ENCODE measurements around the gene MLX.
"Not testable (repeated sequence)": the region's sequence is repeated elsewhere in the genome, so short reads cannot be mapped to it uniquely, and the experiment has no call there.

MLX gene

GRCh38 chr17:42608305-42609181 lies 41.6 kb downstream of the MLX start:
- peaks cover 11% of the 10 kb centered on the region for H3K36me3 ChIP-seq (ENCODE audit: insufficient read depth, low read length)
- peak overlapping the region; percentile 40; the same call in 1 of the 2 replicates for H3K27ac ChIP-seq (ENCODE audit: low read depth, low read length)
- H2AFZ ChIP-seq (ENCODE audit: low read length, unreplicated experiment), result peak overlapping the region; percentile 56
- H3K27me3 ChIP-seq (ENCODE audit: insufficient read depth, low read length), result no peaks in the 10 kb centered on the region
- H3K4me3 ChIP-seq (ENCODE audit: low read depth, low read length), result peak overlapping the region; percentile 98
- peaks cover 57% of the 10 kb centered on the region for H3K79me2 ChIP-seq (ENCODE audit: control insufficient read depth, insufficient read depth, low read length, unreplicated experiment)
- peaks cover 3% of the 10 kb centered on the region for H3K4me1 ChIP-seq (ENCODE audit: control insufficient read depth, insufficient read depth, low read length, unreplicated experiment)

GRCh38 chr17:42609182-42609813 lies 42.4 kb downstream of the MLX start, which contains the start of the genes RETREG3 and TUBG1:
Gene RETREG3, minus strand, starts transcription at chr17:42609374. Its CDS starts 50 bp downstream, at chr17:42609324.
Gene TUBG1, plus strand, starts transcription at chr17:42609683. Its CDS starts 55 bp downstream, at chr17:42609738.
- peak within 1 kb of the TSS; percentile 63 for H3K27ac ChIP-seq (ENCODE audit: low read depth, low read length)
- H3K27me3 ChIP-seq (ENCODE audit: insufficient read depth, low read length), result no peaks in the 10 kb centered on the region
- peak within 1 kb of the TSS; percentile 56 for H2AFZ ChIP-seq (ENCODE audit: low read length, unreplicated experiment)
- H3K36me3 ChIP-seq (ENCODE audit: insufficient read depth, low read length), result peaks cover 11% of the 10 kb centered on the region
- peaks cover 54% of the 10 kb centered on the region for H3K79me2 ChIP-seq (ENCODE audit: control insufficient read depth, insufficient read depth, low read length, unreplicated experiment)
- H3K4me1 ChIP-seq (ENCODE audit: control insufficient read depth, insufficient read depth, low read length, unreplicated experiment), result peaks cover 3% of the 10 kb centered on the region
- peak within 1 kb of the TSS; percentile 98 for H3K4me3 ChIP-seq (ENCODE audit: low read depth, low read length)

DNA sequence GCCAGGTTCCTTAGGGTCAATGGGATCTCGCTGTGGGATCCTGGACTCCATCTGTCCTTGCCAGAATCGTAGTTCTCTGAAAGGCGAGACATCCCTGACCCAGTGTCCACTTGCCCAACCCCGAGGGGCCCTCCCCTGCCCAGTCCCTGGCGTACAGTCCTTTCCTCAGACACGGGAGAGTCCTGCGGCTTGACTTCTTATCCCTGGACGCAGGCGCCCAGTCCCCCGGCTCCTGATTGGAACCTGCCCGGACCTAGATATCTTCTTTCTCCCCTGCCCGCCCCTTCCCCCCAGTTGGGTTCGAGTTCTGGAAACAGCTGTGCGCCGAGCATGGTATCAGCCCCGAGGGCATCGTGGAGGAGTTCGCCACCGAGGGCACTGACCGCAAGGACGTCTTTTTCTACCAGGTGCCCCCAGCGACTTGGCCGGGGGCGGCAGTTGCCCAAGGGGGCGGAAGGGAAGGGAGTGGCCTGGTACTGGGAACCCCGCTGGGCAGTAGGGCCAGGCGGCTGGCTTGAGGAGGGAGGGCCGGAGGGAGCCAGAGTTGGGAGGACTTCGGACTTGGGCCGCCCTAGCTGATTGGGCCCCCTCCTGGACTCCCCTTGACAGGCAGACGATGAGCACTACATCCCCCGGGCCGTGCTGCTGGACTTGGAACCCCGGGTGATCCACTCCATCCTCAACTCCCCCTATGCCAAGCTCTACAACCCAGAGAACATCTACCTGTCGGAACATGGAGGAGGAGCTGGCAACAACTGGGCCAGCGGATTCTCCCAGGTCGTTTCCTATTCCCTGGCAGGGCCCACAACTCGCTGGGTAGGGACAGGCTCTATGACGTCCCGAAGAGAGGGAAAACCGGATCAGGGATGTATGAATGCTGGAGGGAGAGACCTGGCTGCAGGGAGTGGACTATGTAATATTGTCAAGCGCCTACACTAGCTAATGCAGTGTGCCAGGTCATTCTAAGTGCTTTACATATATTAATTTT lies 43.2 kb downstream of the MLX start:
- H3K27ac ChIP-seq (ENCODE audit: low read depth, low read length), result peak overlapping the region; percentile 63
- peak overlapping the region; percentile 98 for H3K4me3 ChIP-seq (ENCODE audit: low read depth, low read length)
- peaks cover 49% of the 10 kb centered on the region for H3K79me2 ChIP-seq (ENCODE audit: control insufficient read depth, insufficient read depth, low read length, unreplicated experiment)
- not testable (repeated sequence) for H3K27me3 ChIP-seq (ENCODE audit: insufficient read depth, low read length); H3K4me1 ChIP-seq (ENCODE audit: control insufficient read depth, insufficient read depth, low read length, unreplicated experiment)
- H3K36me3 ChIP-seq (ENCODE audit: insufficient read depth, low read length), result peaks cover 11% of the 10 kb centered on the region
- peak overlapping the region; percentile 20 for H2AFZ ChIP-seq (ENCODE audit: low read length, unreplicated experiment)

GRCh38 chr17:42612013-42612412 lies 45.1 kb downstream of the MLX start:
- H2AFZ ChIP-seq (ENCODE audit: low read length, unreplicated experiment), result no peak overlapping the region
- peaks cover 15% of the 10 kb centered on the region for H3K36me3 ChIP-seq (ENCODE audit: insufficient read depth, low read length)
- no peak overlapping the region for H3K27ac ChIP-seq (ENCODE audit: low read depth, low read length)
- peaks cover 32% of the 10 kb centered on the region for H3K79me2 ChIP-seq (ENCODE audit: control insufficient read depth, insufficient read depth, low read length, unreplicated experiment)
- H3K27me3 ChIP-seq (ENCODE audit: insufficient read depth, low read length), result no peaks in the 10 kb centered on the region
- no peak overlapping the region for H3K4me3 ChIP-seq (ENCODE audit: low read depth, low read length)
- H3K4me1 ChIP-seq (ENCODE audit: control insufficient read depth, insufficient read depth, low read length, unreplicated experiment), result peaks cover 3% of the 10 kb centered on the region

GRCh38 chr17:42613699-42614295 lies 46.9 kb downstream of the MLX start:
- peaks cover 16% of the 10 kb centered on the region for H3K79me2 ChIP-seq (ENCODE audit: control insufficient read depth, insufficient read depth, low read length, unreplicated experiment)

GRCh38 chr17:42617956-42618431 lies 51.1 kb downstream of the MLX start:
- Histone ChIP-seq H3K36me3 (ENCODE audit: insufficient read depth, low read length) (peaks cover 4% of the 10 kb centered on the region; the same call in 1 of the 2 replicates), H3K27ac (ENCODE audit: low read depth, low read length) (no peak overlapping the region), H3K27me3 (ENCODE audit: insufficient read depth, low read length) (no peaks in the 10 kb centered on the region), H2AFZ (ENCODE audit: low read length, unreplicated experiment) (no peak overlapping the region), H3K4me3 (ENCODE audit: low read depth, low read length) (no peak overlapping the region), H3K4me1 (ENCODE audit: control insufficient read depth, insufficient read depth, low read length, unreplicated experiment) (no peaks in the 10 kb centered on the region), H3K79me2 (ENCODE audit: control insufficient read depth, insufficient read depth, low read length, unreplicated experiment) (no peaks in the 10 kb centered on the region)

More at GRCh38 chr17:42613699-42614295, 46.9 kb downstream of the MLX start:
- no peak overlapping the region for H3K4me3 ChIP-seq (ENCODE audit: low read depth, low read length)
- H3K27ac ChIP-seq (ENCODE audit: low read depth, low read length), result no peak overlapping the region
- no peaks in the 10 kb centered on the region for H3K27me3 ChIP-seq (ENCODE audit: insufficient read depth, low read length)
- H3K4me1 ChIP-seq (ENCODE audit: control insufficient read depth, insufficient read depth, low read length, unreplicated experiment), result no peaks in the 10 kb centered on the region
- peaks cover 15% of the 10 kb centered on the region for H3K36me3 ChIP-seq (ENCODE audit: insufficient read depth, low read length)
- H2AFZ ChIP-seq (ENCODE audit: low read length, unreplicated experiment), result no peak overlapping the region

DNA sequence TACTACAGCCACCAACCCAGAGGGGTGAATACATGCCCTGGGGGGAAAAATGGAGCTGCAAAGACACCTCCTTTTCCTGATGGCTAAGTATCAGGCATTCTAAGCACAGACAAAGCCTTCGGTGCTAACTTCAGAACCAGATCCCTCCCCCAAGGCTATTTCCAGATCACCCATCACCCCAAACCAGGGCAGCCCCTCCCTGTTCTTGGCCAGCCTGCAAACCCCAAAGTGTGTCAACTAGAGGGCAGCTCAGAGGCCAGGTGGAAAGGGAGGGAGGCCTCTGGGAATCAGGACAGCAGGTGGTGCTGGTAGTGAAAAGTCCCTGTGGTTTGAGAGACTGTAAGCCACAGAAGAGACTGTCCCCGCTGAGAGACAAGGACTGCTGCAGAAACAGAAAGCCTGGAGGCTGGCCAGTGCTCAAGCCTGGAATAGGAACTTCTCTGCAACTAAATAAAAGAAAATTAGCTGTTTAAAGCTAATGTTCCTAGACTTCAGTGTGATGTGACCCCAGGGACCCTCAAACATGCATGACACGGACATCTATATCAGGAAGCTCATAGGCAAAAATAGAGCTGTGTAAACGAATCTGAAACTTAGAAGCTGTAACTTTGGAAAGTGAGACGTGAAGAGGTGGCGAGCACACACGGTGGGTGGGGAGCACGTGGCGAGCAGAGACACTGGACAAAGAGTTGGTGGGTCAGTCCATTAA lies 51.7 kb downstream of the MLX start:
- H3K79me2 ChIP-seq (ENCODE audit: control insufficient read depth, insufficient read depth, low read length, unreplicated experiment), result no peaks in the 10 kb centered on the region
- no peak overlapping the region for H3K4me3 ChIP-seq (ENCODE audit: low read depth, low read length)
- H3K36me3 ChIP-seq (ENCODE audit: insufficient read depth, low read length), result peaks cover 4% of the 10 kb centered on the region; the same call in 1 of the 2 replicates
- H3K27me3 ChIP-seq (ENCODE audit: insufficient read depth, low read length), result no peaks in the 10 kb centered on the region
- no peak overlapping the region for H3K27ac ChIP-seq (ENCODE audit: low read depth, low read length)
- H2AFZ ChIP-seq (ENCODE audit: low read length, unreplicated experiment), result no peak overlapping the region
- no peaks in the 10 kb centered on the region for H3K4me1 ChIP-seq (ENCODE audit: control insufficient read depth, insufficient read depth, low read length, unreplicated experiment)

DNA sequence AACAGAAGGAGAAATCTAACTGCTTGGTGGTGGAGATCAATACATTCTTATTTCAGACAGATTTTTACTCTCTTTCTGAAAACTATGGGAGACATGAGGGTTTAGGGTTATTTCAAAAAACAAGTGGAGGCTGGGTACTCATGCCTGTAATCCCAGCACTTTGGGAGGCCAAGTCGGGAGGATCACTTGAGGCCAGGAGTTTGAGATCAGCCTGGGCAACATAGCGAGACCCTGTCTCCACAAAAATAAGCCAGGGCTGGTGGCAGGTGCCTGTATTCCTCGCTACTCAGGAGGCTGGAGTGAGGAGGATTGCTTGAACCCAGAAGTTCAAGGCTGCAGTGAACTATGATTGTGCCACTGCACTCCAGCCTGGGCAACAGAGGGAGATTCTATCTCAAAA lies 55.1 kb downstream of the MLX start:
- H3K27me3 ChIP-seq (ENCODE audit: insufficient read depth, low read length); H3K79me2 ChIP-seq (ENCODE audit: control insufficient read depth, insufficient read depth, low read length, unreplicated experiment); H3K4me1 ChIP-seq (ENCODE audit: control insufficient read depth, insufficient read depth, low read length, unreplicated experiment); H2AFZ ChIP-seq (ENCODE audit: low read length, unreplicated experiment); H3K27ac ChIP-seq (ENCODE audit: low read depth, low read length); H3K36me3 ChIP-seq (ENCODE audit: insufficient read depth, low read length); H3K4me3 ChIP-seq (ENCODE audit: low read depth, low read length): not testable (repeated sequence)
